HepG2 (cell line): ENCODE measurements around the gene SRCAP. TPM values are rescaled to one million over a fixed set of nuclear protein-coding genes. Genes with fewer than 3 reads are reported as not detected.
A peak's percentile ranks its signal among the peaks of the same experiment; 100 is the strongest.

Experiments used
- AKAP8 ChIP-seq: sonication (generic); formaldehyde crosslinking; IDR thresholded peaks from 2 replicates; pipeline ENCODE4 v1.5.1; 2020; ENCODE audit warnings: mild to moderate bottlenecking, missing genetic modification reagents
- CHD2 ChIP-seq: IDR thresholded peaks from 2 replicates; pipeline ENCODE4 v1.6.1; 2011; ENCODE audit warnings: low read depth, low read length, improper control_type of control experiment
- HNRNPK ChIP-seq: fragments of 200-400 bp; formaldehyde crosslinking; IDR thresholded peaks from 2 replicates; pipeline ENCODE4 v1.6.1; 2018; ENCODE audit warnings: low read length, low read depth, moderate library complexity, mild to moderate bottlenecking; ENCODE audit not compliant: poor library complexity, severe bottlenecking
- MED8 ChIP-seq: sonication (generic); formaldehyde crosslinking; IDR thresholded peaks from 2 replicates; pipeline ENCODE4 v1.8.1; 2023; ENCODE audit warnings: mild to moderate bottlenecking, missing genetic modification reagents; ENCODE audit not compliant: insufficient replicate concordance
- SAFB2 ChIP-seq: sonication (generic); formaldehyde crosslinking; IDR thresholded peaks from 2 replicates; pipeline ENCODE4 v1.5.1; 2020; ENCODE audit warnings: missing genetic modification reagents, low read depth, mild to moderate bottlenecking, borderline replicate concordance
- SIN3A ChIP-seq: IDR thresholded peaks from 2 replicates; pipeline ENCODE4 v1.6.1; 2011; ENCODE audit warnings: low read depth, mild to moderate bottlenecking, control low read depth, low read length, borderline replicate concordance
- THRA ChIP-seq: sonication (generic); formaldehyde crosslinking; IDR thresholded peaks from 2 replicates; pipeline ENCODE4 v1.4.0; 2020; ENCODE audit warnings: missing genetic modification reagents, borderline replicate concordance
- TIGD3 ChIP-seq: sonication (generic); formaldehyde crosslinking; IDR thresholded peaks from 2 replicates; pipeline ENCODE4 v1.5.1; 2020; ENCODE audit warnings: mild to moderate bottlenecking, missing genetic modification reagents, borderline replicate concordance
- YEATS2 ChIP-seq: sonication (generic); formaldehyde crosslinking; IDR thresholded peaks from 2 replicates; pipeline ENCODE4 v1.4.0; 2020; ENCODE audit warnings: missing genetic modification reagents, borderline replicate concordance
- ZNF543 ChIP-seq: sonication (generic); formaldehyde crosslinking; IDR thresholded peaks from 2 replicates; pipeline ENCODE4 v1.4.0; 2020; ENCODE audit warnings: mild to moderate bottlenecking, missing genetic modification reagents
- ZNF574 ChIP-seq: sonication (generic); formaldehyde crosslinking; IDR thresholded peaks from 2 replicates; pipeline ENCODE4 v1.4.0; 2020; ENCODE audit warnings: missing genetic modification reagents
- ZNF615 ChIP-seq: sonication (generic); formaldehyde crosslinking; IDR thresholded peaks from 2 replicates; pipeline ENCODE4 v1.5.0; 2020; ENCODE audit warnings: mild to moderate bottlenecking, missing genetic modification reagents, borderline replicate concordance
- ZNF652 ChIP-seq: IDR thresholded peaks from 2 replicates; pipeline ENCODE4 v1.6.1; 2016; ENCODE audit warnings: low read depth, borderline replicate concordance
- polyA plus RNA-seq, 8 experiments: library from polyadenylated mRNA; depleted of rRNA in 3 of 8; stranded (reverse) in 7 of 8; unstranded in 1 of 8; fragments of >200 nt; fragmentation: Illumina TruSeq in 4 of 8; extraction: Trizol in 4 of 8; gene quantifications; 2 replicates each; pipeline versions ENCODE4 v1.2.1 to v1.2.3, GENCODE V29; 2011 to 2016; ENCODE audit warnings: low read depth in 4 of 8, missing spikeins in 1 of 8, mixed read lengths in 1 of 8; ENCODE audit not compliant: insufficient read depth in 1 of 8
- total RNA-seq, 5 experiments: library from RNA; depleted of rRNA; stranded (reverse); fragments of >200 nt; fragmentation: Illumina TruSeq; extraction: Trizol; gene quantifications; 2 replicates each; pipeline ENCODE4 v1.2.3, GENCODE V29; 2016; ENCODE audit warnings: low read depth in 1 of 5
- TF ChIP-seq, protein P1 (sequence below): sonication (generic); formaldehyde crosslinking; IDR thresholded peaks from 2 replicates; pipeline ENCODE4 v1.8.0; 2022; ENCODE audit warnings: missing genetic modification reagents, mild to moderate bottlenecking, moderate library complexity, borderline replicate concordance
- TF ChIP-seq, protein P2 (sequence below): sonication (generic); formaldehyde crosslinking; IDR thresholded peaks from 2 replicates; pipeline ENCODE4 v1.4.0; 2020; ENCODE audit warnings: missing genetic modification reagents, borderline replicate concordance

The SRCAP gene
- total and polyA plus RNA-seq, 2 of the 13 experiments (the other 11 are each of a cell fraction or from before 2014, with no cell fraction given), result 4.9 to 9.0 TPM

GRCh38 chr16:30786115-30786935 lies 87.4 kb downstream of the SRCAP start (continued):
- TF ChIP-seq AKAP8 (peak; percentile 52; the same call in 1 of the 2 replicates), ZNF543 (0 out of 2 replicates have a peak, but pooled peaks have one; percentile 30), ZNF615 (peak; percentile 76; the same call in 1 of the 2 replicates), HNRNPK (peak; percentile 77), CHD2 (peak; percentile 90), THRA (CRISPR knock-in tag) (peak; percentile 56; the same call in 1 of the 2 replicates), TIGD3 (0 out of 2 replicates have a peak, but pooled peaks have one; percentile 11), MED8 (CRISPR knock-in tag) (peak; percentile 34), SIN3A (peak; percentile 52; the same call in 1 of the 2 replicates), ZNF652 (CRISPR knock-in tag) (peak; percentile 98), YEATS2 (CRISPR knock-in tag) (peak; percentile 34; the same call in 1 of the 2 replicates), ZNF574 (CRISPR knock-in tag) (no peak; the same call in 1 of the 2 replicates), SAFB2 (CRISPR knock-in tag) (0 out of 2 replicates have a peak, but pooled peaks have one; percentile 54)
- TF ChIP-seq, protein P1, sequence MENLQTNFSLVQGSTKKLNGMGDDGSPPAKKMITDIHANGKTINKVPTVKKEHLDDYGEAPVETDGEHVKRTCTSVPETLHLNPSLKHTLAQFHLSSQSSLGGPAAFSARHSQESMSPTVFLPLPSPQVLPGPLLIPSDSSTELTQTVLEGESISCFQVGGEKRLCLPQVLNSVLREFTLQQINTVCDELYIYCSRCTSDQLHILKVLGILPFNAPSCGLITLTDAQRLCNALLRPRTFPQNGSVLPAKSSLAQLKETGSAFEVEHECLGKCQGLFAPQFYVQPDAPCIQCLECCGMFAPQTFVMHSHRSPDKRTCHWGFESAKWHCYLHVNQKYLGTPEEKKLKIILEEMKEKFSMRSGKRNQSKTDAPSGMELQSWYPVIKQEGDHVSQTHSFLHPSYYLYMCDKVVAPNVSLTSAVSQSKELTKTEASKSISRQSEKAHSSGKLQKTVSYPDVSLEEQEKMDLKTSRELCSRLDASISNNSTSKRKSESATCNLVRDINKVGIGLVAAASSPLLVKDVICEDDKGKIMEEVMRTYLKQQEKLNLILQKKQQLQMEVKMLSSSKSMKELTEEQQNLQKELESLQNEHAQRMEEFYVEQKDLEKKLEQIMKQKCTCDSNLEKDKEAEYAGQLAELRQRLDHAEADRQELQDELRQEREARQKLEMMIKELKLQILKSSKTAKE (CRISPR knock-in tag), result peak; percentile 2; the same call in 1 of the 2 replicates
- TF ChIP-seq, protein P2, sequence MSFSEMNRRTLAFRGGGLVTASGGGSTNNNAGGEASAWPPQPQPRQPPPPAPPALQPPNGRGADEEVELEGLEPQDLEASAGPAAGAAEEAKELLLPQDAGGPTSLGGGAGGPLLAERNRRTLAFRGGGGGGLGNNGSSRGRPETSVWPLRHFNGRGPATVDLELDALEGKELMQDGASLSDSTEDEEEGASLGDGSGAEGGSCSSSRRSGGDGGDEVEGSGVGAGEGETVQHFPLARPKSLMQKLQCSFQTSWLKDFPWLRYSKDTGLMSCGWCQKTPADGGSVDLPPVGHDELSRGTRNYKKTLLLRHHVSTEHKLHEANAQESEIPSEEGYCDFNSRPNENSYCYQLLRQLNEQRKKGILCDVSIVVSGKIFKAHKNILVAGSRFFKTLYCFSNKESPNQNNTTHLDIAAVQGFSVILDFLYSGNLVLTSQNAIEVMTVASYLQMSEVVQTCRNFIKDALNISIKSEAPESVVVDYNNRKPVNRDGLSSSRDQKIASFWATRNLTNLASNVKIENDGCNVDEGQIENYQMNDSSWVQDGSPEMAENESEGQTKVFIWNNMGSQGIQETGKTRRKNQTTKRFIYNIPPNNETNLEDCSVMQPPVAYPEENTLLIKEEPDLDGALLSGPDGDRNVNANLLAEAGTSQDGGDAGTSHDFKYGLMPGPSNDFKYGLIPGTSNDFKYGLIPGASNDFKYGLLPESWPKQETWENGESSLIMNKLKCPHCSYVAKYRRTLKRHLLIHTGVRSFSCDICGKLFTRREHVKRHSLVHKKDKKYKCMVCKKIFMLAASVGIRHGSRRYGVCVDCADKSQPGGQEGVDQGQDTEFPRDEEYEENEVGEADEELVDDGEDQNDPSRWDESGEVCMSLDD (CRISPR knock-in tag), result 0 out of 2 replicates have a peak, but pooled peaks have one; percentile 30
